Endothelial cell of hepatic sinusoid (primary cell): ENCODE data around the gene RUNDC3A.

Source experiments
- in situ Hi-C: cut with HindIII; loops from 2 replicates; pipeline ENCODE4 v1.10.0; 2017; ENCODE audit warnings: low sequenced_read_pairs

RUNDC3A gene

DNA sequence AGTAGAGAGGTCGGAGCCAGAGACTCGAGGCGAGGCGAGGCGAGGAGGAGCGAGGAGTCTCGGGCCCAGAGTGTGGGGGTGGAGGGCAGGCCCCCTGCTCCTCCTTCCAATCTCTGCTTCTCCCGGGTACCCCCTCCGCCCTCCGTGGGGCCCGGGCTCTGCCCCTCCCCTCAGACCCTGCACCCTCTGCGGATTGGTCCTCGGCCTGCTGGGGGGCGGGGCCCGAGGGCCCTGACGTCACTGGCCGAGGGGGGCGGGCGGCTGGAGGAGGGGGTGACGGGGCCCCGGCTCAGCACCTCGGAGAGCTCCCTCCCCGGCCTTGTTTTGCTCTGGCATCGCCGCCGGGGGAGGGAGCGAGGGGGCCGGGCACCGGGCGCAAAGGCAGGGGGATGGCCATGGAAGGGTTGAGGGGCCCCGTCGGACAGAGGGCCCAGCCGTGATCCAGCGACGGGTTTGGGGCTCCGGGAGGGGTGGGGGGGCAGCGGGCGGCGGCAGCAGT is at the start of gene RUNDC3A:
TSS of gene RUNDC3A (plus strand) at position 282 of the 499 bp plus-strand sequence. CDS start 232 bp downstream, outside the sequence.
- in situ Hi-C loops: no loop called here

DNA sequence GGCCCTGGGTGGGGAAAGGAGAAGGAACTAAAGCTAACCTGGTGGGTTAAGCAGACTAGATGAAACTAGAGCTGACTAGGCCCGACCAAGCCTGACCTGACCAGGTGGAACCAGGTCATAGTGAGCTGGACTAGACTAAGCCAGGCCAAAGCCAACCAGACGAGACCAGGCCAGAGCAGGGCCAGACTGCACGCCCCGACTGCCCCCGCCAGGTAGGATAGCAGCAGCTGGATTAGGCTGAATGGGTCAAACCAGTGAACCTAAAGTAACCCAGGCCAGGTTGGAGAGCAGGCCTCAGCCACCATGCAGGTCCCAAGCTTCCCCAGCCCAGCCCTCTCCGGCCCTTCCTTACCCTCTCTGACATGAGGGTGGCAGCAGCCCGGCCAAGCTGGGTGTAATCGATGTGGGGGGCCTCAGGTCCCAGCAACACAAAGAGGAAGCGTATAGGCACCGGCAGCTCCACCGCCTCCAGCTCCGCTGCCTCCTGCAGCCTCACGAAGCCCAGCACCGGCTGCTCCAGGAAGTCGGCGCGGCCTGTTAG is 49.5 kb upstream of the RUNDC3A start:
- in situ Hi-C loops: loop anchor here (10.0 kb wide), 1 partner anchor 56 kb away; no protein-coding TSS in a partner anchor

DNA sequence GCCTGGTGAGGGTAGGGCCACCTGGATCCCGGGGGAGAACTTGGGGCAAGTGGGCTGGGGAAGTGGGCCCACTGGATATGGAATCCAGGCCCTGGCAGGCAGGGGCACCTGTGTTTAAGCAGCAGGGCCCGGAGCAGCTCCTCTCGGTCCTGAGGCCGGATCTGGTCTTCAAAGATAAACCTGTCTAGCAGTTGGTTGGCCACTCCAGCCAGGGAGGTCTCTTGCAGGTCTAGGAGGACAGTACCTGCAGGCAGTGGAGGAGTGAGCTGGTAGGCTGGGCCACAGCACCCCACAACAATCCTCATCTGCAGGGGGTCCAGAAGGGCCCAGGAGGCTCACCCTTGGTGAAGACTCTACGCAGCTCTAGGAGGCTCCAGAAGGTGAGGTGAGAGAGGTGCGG is 48.1 kb upstream of the RUNDC3A start:
- in situ Hi-C loops: no loop called here

DNA sequence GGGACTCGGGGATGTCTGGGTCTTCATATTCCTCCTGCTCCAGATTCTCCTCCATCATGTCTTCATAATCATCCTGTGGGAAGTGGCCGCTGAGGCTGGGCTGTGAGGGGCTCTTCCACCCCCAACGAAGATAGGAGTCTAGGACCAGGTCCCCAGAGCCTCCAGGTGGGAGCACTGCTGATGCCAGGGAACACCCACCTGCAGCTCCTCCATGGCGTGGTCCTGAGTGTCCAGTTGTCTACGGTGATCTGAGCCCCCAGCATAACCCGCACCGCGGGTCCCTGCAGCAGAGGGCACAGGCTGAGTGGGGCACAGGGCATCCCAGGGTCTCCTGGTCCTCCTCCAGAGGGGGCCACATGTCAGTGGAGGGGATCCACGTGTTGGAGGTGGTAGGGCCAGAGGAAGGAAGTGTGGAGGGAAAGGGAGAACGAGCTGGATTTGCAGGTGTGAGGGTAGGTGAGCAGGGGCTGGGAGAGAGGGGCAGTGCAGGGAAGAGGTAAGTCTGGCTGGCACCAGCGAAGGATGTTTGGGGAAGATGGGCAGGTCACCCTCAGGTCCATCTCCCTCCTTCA is 45.7 kb upstream of the RUNDC3A start:
- in situ Hi-C loops: no loop called here

DNA sequence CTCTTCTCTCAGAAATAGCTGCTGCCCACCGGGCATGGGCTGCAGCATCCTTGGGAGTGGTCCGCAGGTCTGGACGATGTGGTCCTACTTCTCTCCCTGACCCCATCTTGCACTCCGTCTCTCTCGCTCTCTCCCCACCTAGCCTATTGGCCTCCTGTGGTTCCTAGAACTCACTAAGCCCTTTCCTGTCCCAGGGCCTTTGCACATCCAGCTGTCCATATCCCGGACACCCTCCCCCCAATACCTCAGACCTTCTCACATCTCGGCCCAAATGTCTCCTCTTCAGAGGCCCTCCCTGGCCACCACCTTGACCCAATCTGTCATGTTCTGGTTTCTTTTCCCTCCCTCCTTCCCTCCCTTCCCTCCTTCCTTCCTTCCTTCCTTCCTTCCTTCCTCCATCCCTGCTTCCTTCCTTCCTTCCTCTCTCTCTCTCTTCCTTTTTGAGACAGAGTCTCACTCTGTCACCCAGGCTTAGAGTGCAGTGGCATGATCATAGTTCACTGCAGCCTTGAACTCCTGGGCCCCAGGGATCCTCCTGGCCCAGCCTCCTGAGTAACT is 45.0 kb upstream of the RUNDC3A start:
- in situ Hi-C loops: no loop called here

DNA sequence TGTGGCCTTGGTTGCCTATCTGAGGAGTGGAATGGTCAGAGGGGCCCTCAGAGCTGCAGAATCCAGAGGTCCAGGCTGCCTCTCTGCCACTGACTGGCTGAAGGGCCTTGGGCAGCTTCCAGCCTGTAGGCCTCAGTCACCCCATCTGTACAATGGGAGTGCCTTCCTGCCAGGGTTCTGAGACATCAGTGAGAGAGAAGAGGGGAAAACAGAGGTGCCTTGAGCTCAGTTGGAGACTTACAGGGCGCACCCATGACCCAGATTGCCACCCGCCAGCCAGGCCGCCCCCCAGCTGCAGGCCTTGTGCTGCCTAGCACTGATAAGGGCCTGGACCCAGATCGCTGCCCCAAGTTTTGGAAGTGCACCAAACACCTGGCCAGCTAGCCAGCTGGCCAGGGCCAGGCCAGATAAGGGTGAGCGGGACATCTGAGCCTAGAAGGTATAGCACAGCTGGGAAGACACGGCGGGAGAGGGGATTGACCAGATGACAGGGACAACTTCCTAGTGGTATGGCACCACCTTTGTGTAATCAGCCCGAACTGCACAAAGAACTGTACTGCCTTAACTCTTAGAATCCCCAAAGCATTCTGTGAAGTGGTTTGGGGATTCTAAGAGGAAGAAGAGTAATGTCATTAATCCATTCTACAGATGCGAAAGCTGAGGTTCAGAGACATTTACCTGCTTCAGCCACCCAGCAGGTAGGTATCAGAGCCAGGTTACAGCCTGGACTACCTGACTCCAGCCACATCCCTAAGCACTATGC is 41.8 kb upstream of the RUNDC3A start:
- in situ Hi-C loops: no loop called here

DNA sequence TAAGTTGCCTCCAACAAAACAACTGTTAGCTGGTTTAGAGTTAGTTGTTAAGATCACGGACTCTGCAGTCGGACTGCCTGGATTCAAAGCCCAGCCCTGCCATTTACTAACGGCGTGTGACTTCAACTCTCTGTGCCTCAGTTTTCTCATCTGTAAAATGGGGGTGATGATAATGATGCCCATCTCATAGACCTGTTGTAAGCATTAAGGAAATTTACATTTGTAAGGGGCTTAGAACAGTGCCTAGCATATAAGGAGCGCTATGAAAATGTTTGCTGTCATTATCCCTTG is 41.3 kb upstream of the RUNDC3A start:
- in situ Hi-C loops: no loop called here

DNA sequence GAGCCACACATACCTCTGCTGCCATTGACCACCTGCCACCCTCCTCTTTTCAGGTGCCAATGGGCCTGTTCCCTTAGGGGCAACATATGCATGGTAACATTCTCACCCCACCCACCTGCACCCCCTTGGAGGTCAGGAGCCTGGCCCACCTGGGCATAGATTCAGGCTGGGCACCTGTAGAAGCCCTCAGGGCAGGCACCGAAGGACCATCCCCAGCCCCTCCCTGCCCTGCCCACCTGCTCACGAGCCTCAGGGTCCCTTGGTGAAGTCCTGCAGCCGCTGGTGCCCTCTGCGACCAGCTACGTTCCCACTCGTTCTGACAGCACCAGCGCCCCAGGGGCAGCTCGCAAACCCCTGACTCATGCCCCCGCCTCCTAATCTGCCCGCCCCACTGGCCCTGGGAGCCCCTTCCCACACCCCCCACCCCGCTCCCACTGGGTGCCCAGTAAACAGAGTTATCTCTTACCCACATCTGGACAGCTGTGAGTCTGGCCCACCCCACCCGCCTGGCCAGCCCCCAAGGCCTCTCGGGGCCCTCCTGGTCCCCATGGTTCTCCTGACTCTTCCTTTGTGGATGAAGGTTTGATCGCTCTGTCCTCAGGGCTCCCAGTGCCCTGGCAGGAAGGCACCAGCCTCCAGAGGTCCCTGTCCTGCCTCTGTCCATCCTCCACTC is 40.4 kb upstream of the RUNDC3A start, which contains the start of gene SLC4A1:
TSS of gene SLC4A1 (minus strand) at position 318 of the 673 bp plus-strand sequence. CDS start 5,269 bp downstream, outside the sequence.
- in situ Hi-C loops: no loop called here

DNA sequence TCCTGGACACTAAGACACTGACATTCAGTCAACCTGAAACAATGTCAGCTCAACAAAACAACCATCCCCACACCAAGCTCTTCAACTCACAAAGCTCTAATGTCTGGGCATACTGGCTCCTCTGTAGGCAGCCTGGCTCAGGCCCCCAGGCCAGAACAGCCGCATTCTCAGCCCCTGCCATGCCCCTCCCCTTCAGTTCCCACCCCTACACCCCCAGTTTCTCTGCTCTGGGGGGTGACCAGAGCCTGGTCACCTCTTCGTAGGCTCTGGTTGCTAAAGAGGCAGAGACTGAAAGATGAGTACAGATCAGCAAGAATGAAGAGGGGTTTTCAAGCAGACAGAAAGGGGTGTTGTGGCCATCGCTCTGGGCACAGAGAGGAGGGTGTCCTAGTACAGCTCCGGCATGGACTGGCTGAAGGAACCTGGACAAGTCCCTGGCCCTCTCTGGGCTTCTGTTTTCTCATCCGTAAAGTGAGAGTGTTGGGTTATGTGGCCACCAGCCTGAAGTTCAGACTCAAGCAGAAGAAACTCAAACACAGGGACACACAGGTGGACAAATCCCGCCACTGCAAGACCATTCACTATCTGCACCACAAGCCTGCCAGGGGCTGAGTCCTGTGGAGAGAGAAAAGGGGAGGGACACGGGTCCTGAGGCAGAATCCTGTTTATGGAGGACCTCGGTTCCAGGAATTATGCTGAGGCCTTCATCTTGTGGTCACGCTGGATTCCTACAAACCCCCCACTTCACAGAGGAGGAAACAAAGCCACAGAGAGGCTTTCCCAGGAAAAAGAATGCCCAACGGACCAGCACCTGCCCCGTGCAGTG is 39.5 kb upstream of the RUNDC3A start:
- in situ Hi-C loops: no loop called here

DNA sequence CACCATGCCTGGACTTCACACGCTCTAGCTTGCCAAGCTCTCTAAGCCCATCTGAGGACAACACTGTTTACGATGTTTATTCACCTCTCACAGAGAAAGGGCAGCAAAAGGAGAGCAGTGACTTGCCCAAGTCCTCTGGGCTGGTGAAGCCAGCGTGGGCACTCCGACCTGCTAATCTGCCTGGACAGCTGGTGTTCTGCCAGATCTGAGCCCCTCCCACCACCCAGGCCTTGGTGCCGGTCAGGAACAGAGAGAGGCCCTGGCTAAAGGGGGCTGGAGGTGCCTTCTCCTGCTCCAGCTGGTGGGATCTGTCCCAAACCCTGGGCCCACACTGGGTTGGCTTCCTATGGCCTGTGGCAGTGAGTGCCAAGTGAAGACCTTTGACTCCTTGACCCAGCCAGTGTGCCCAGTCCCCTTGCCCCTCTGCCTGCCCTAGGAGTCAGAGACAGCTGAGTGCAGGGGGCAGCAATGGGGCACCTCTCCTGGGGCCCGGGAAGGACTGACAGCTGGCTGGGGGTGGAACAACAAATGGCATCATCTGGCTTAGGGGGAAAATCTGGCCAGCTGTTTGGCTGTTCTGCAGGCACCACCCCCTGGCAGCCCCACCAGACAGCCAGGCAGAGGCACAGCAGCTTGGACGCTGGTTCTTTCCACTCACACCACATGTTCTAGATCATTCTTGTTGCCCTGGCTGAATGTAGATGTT is 38.7 kb upstream of the RUNDC3A start:
- in situ Hi-C loops: loop anchor here (5.0 kb wide), 2 partner anchors 47 to 53 kb away; partner anchors contain the start of gene SLC25A39

DNA sequence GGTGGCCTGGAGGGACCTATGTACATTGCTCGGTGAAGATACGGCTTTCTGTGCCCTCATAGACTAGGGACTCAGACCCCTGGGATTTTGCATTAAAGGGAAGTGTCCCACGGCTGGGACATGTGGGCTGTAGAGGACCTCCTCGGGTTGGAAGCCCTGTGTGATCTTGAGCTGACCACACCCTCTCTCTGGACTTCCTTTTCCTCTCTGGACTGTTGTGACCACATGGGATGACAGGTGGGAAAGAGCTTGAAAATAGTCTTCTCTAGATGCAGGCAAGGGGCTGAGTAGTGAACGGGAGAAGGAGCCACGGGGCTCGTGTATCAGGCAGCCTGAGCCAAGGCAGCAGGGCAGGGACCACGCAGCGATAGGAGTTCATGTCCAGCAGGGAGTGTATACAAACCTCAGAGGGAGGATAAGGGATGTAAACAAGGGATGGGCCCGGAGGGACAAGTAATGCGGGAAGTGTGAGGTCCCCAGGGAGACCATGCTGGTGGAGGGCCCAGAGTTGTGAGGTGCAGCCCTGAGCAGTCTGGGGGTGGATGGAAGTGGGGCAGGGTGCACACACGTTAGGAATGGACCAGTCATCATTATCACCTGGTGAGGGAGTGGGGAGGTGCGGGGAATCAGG is 36.0 kb upstream of the RUNDC3A start:
- in situ Hi-C loops: loop anchor here (5.0 kb wide), 2 partner anchors 50 kb away; partner anchors contain the start of gene SLC25A39

DNA sequence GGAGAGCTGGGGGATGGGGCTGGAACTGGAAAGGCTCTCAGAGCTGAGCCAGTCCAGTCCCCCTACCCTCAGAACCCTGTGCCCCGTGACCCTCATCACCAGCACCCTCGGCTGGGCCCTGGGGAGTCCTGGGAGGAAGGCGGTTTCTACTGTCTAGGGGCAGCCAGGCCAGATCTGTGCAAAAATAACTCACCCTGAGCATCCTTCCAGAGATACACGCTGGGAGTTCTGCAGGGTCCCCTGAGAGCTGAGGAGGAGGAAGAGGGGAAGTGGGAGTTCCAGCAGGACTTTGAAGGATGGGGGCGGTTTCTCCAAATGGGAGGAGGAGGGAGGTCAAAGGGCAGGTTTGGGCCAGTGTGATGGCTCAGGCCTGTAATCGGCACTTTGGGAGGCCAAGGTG is 35.4 kb upstream of the RUNDC3A start:
- in situ Hi-C loops: loop anchor here (5.0 kb wide), 2 partner anchors 49 to 51 kb away; partner anchors contain the start of gene SLC25A39

DNA sequence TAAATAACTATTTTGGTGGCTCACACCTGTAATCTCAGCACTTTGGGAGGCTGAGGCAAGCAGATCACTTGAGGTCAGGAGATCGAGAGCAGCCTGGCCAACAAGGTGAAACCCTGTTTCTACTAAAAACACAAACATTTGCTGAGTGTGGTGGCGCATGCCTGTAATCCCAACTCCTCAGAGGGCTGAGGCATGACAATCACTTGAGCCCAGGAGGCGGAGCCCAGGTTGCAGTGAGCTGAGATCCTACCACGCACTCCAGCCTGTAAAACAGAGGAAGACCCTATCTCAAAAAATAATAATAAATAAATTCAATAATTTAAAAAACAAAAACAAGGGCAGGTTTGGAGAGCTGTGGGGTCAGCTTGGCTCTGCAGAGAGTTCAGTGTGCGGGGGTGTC is 34.8 kb upstream of the RUNDC3A start:
- in situ Hi-C loops: loop anchor here (5.0 kb wide), 2 partner anchors 49 to 51 kb away; partner anchors contain the start of gene SLC25A39

DNA sequence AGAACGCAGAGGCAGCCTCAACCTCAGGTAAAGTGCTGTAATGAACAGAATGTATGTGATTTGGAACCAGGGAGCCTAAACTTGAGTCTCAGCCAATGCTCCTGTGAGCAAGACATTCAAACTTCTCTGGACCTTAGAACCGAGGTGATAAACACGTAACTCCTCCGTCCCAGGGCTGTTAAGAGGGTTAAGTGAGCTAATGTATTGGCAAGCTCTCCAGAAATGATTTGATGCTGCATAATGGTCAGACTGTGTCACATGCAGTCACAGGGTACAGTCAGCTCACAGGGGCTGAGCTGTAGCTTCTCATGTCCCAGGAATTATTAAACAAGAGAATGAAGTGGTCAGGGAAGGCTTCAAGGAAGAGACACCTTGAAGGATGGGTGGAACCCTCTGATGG is 30.4 kb upstream of the RUNDC3A start:
- in situ Hi-C loops: no loop called here

DNA sequence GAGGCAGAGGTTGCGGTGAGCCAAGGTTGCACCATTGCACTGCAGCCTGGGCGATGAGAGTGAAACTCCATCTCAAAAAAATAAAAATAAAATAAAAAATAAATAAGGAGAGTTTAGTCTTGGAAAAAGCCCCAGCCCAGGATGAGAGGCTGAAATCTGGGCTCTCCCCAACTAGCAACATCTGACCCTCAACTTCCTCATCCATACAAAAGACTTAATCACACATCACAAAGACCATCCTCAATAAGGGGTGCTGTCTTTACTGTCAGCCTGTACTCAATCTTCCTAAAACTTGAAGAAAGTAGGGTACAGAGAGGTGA is 29.1 kb upstream of the RUNDC3A start:
- in situ Hi-C loops: no loop called here

DNA sequence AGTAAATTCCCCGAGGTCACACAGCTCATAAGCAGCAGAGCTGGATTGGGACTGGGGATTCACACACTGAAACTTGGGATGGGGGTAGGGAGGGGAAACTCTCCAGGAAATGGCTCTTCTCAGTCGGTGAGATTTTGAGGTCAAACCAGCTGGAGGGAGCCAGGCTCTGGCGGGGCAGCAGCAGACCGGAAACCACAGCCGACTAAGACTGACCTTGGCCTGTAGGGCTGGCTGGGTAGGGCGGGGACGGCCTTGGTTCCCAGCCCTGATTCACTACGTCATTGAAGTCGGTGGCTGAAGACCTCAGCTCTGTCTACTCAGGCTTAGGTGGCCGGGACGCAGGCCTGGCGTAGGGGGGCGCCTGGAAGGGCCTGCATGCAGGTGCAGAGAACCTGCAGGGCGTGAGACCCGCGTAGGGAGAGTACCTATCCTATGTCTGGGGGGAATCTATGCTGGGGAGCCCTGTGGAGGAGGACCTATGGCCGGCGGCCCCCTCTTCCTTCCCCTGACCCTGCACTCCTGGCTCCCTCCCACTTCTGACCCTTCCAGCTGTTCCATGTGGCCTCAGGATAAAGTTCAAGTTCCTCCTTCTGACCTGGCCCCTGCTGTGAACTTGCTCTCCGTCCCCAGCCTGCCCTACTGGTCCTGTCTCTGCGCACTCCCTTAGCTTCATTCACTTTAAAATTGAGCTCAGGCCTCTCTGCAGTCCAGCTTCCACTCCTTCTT is 28.6 kb upstream of the RUNDC3A start:
- in situ Hi-C loops: no loop called here

DNA sequence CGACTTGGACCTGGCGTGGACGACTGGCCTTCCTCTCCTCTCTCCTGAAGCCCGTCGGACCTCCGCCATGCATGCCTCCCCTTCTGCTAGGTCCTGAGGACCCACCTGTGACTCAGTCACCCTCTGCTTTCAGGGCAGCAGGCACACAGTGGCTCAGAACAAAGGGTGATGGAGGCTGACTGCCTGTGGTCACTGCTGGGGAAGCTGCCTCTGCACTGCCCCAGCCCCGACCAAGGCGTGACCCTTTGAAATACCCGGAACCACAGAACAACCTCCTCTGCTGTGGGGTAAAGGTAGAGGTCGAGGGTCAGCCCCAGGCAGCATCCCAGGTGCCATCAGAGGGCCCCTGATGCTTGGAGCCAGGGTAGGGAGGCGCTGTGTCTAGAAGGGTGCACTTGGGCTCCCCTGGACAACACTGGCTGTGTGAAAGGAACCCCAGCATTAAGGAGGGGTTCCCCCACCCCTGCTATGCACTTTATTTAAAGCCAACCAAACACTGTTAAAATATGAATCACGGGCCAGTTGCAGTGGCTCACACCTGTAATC is 27.9 kb upstream of the RUNDC3A start:
- in situ Hi-C loops: no loop called here

DNA sequence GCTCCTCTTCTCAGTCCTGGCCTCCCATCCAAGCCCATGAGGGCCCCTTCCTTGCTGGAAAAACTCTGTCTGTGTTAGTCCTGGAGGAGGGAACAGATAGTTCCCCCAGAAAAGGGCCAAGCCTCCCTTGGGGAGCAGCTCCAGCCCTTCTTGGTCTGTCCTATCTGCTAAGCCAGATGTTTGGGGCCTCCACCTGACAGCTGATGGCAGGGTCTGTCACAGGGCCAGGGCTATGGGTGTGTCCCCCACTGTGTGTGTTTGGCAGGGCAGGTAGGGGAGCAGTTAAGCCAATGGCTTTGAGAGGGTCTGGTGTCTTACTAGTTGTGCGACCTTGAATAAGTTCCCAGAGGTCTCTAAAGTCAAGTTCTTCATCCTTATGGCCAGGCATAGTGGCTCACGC is 26.8 kb upstream of the RUNDC3A start:
- in situ Hi-C loops: no loop called here
